Measurements from ENCODE around the gene ACP7.

DNA sequence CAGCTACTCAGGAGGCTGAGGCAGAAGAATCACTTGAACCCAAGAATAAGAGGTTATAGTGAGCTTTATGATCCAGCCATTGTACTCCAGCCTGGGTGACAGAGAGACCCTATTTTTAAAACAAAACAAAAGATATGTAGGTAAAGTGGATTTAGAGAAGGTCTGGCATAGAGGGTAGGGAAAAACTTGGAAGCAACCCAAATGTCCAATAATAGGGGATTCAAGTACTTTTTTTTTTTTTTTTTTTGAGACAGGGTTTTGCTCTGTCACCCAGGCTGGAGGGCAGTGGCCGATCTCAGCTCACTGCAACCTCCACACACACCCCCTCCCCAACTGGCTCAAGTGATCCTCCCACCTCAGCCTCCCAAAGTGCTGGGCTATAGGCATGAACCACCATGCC, 35.7 kb downstream of the ACP7 start:
- TF ChIP-seq, protein P1, sequence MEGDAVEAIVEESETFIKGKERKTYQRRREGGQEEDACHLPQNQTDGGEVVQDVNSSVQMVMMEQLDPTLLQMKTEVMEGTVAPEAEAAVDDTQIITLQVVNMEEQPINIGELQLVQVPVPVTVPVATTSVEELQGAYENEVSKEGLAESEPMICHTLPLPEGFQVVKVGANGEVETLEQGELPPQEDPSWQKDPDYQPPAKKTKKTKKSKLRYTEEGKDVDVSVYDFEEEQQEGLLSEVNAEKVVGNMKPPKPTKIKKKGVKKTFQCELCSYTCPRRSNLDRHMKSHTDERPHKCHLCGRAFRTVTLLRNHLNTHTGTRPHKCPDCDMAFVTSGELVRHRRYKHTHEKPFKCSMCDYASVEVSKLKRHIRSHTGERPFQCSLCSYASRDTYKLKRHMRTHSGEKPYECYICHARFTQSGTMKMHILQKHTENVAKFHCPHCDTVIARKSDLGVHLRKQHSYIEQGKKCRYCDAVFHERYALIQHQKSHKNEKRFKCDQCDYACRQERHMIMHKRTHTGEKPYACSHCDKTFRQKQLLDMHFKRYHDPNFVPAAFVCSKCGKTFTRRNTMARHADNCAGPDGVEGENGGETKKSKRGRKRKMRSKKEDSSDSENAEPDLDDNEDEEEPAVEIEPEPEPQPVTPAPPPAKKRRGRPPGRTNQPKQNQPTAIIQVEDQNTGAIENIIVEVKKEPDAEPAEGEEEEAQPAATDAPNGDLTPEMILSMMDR (IDR thresholded peaks at IDR 0.05) = no peak
- TF ChIP-seq POLR2A (IDR thresholded peaks at IDR 0.05) = no peak
